T-cell (primary cell): Measurements from ENCODE around the gene SMIM23. TPM values are rescaled to one million over a fixed set of nuclear protein-coding genes. Genes with fewer than 3 reads are reported as not detected.

Source experiments
- ATAC-seq, 4 experiments: fragments of 200-7000 bp in 3 of 4; fragments of 150-1000 bp in 1 of 4; cut with Tn5 transposase; replicated peaks in 1 of 4; 1 replicate in 3 of 4; 2 replicates in 1 of 4; pipeline ENCODE4 v1.10.0; 2021; ENCODE audit warnings: moderate library complexity in 3 of 4, mild to moderate bottlenecking in 2 of 4, moderate number of reproducible peaks in 1 of 4
- CTCF ChIA-PET, 2 donors: fragments of 300-600 bp; sonication (Branson Sonifier 250); formaldehyde crosslinking; loops; one replicate each; lab custom pipeline; 2022; ENCODE audit warnings: antibody characterized with exemption in 2 of 2; lab: Charles Lee
- POLR2A ChIA-PET, 2 donors: fragments of 300-600 bp; sonication (Branson Sonifier 250); formaldehyde crosslinking; loops; one replicate each; lab custom pipeline; 2022; ENCODE audit warnings: antibody characterized with exemption in 2 of 2; lab: Charles Lee
- DNase-seq, 35 experiments: peaks; one replicate each; pipeline versions ENCODE4 v3.0.0 to v3.0.0-alpha.2; 2013 to 2023
- H3K27ac ChIP-seq: one replicate; pipeline ENCODE4 v1.5.1; 2013; ENCODE audit warnings: low read length
- H3K27me3 ChIP-seq, 2 experiments: replicated peaks in 1 of 2; 1 replicate in 1 of 2; 2 replicates in 1 of 2; pipeline versions ENCODE4 v1.6.1 to v1.7.0; 2013; ENCODE audit warnings: low read length in 1 of 2, mixed read lengths in 1 of 2; ENCODE audit not compliant: control insufficient read depth in 2 of 2, insufficient read depth in 2 of 2; ENCODE audit errors: extremely low read depth in 1 of 2
- H3K36me3 ChIP-seq, 2 donors: 1 replicate in 1 of 2; 2 replicates in 1 of 2; pipeline versions ENCODE4 v1.6.1 to v1.7.0; 2013; ENCODE audit warnings: low read length in 1 of 2; ENCODE audit not compliant: control insufficient read depth in 2 of 2, insufficient read depth in 1 of 2; ENCODE audit errors: extremely low read depth in 1 of 2
- H3K4me1 ChIP-seq, 2 experiments: 1 replicate in 1 of 2; 2 replicates in 1 of 2; pipeline versions ENCODE4 v1.6.1 to v1.7.0; 2013; ENCODE audit warnings: low read length in 2 of 2, mixed read lengths in 1 of 2; ENCODE audit not compliant: insufficient read depth in 2 of 2, control insufficient read depth in 1 of 2; ENCODE audit errors: extremely low read depth in 1 of 2
- H3K4me3 ChIP-seq, 2 donors: 1 replicate in 1 of 2; 2 replicates in 1 of 2; pipeline versions ENCODE4 v1.5.1 to v1.7.0; 2013; ENCODE audit warnings: mild to moderate bottlenecking in 2 of 2, low read length in 1 of 2, moderate library complexity in 1 of 2; ENCODE audit not compliant: control insufficient read depth in 1 of 2; ENCODE audit errors: extremely low read depth in 1 of 2
- H3K9me3 ChIP-seq: 2 replicates; pipeline ENCODE4 v1.7.0; 2013
- H3K27ac Mint-ChIP-seq, 2 donors: one replicate each; pipeline ENCODE4 v1.8.0; 2020 to 2021; ENCODE audit warnings: mild to moderate bottlenecking in 2 of 2, mixed read lengths in 2 of 2
- H3K27me3 Mint-ChIP-seq, 2 donors: one replicate each; pipeline ENCODE4 v1.8.0; 2021 to 2022; ENCODE audit warnings: mixed read lengths in 2 of 2
- H3K36me3 Mint-ChIP-seq: one replicate; pipeline ENCODE4 v1.8.0; 2021; ENCODE audit warnings: mixed read lengths
- H3K4me1 Mint-ChIP-seq, 3 donors: one replicate each; pipeline ENCODE4 v1.8.0; 2020 to 2022; ENCODE audit warnings: mixed read lengths in 3 of 3, mild to moderate bottlenecking in 1 of 3
- H3K4me3 Mint-ChIP-seq, 3 donors: one replicate each; pipeline ENCODE4 v1.8.0; 2020 to 2022; ENCODE audit warnings: mild to moderate bottlenecking in 3 of 3, mixed read lengths in 3 of 3, moderate library complexity in 3 of 3
- H3K9me3 Mint-ChIP-seq, 3 donors: one replicate each; pipeline ENCODE4 v1.8.0; 2020 to 2022; ENCODE audit warnings: mixed read lengths in 3 of 3
- WGBS: methylation state at CpG from one replicate; pipeline ENCODE4 v1.1.5; 2013; ENCODE audit warnings: missing lambda C conversion rate; ENCODE audit not compliant: insufficient coverage; 5-methylcytosine and 5-hydroxymethylcytosine counted together
- total RNA-seq, 35 experiments: library from RNA in 6 of 35; stranded (reverse) in 6 of 35; fragments of 120-200 nt in 1 of 35; gene quantifications; one replicate each; pipeline versions ENCODE4 v1.2.1 to v1.2.4 and lab custom pipeline; 2013 to 2026

SMIM23 gene
- total RNA-seq, 5 donors from 2014 or later (not counting 1 experiment from before 2014, with no cell fraction given), result not detected

- Histone ChIP-seq H3K4me3 (no peak overlapping the region), H3K27ac (no peak overlapping the region), H3K9me3 (no peaks in the 10 kb centered on the region), H3K36me3 (no peaks in the 10 kb centered on the region), H3K27me3 (peaks cover 0 to 25% of the 10 kb centered on the region in 2 experiments), H3K4me1 (no peaks in the 10 kb centered on the region)
- no peak overlapping the region for H3K4me3 Mint-ChIP-seq
- H3K4me1 Mint-ChIP-seq, result peaks cover 1 to 7% (median 5%) of the 10 kb centered on the region in 3 donors
- ATAC-seq (no peak), DNase-seq (no peak)
- WGBS, result no CpG with 5 or more reads among the region's 4 CpGs
- ChIA-PET POLR2A (no interaction called here), CTCF (no interaction called here)
- no peak overlapping the region for H3K27ac Mint-ChIP-seq
- peaks cover 5 to 10% (median 6%) of the 10 kb centered on the region in 3 donors for H3K9me3 Mint-ChIP-seq
- H3K27me3 Mint-ChIP-seq, result peaks cover 38 to 48% of the 10 kb centered on the region in 2 donors
- H3K36me3 Mint-ChIP-seq, result no peaks in the 10 kb centered on the region
Observed at GRCh38 chr5:171805746-171806145, 20.1 kb downstream of the SMIM23 start.

GRCh38 chr5:171806976-171807747, 21.5 kb downstream of the SMIM23 start:
- no peak for ATAC-seq
- no peak overlapping the region for H3K27ac ChIP-seq
- H3K27me3 Mint-ChIP-seq, result peaks cover 40 to 43% of the 10 kb centered on the region in 2 donors
- peaks cover 0 to 28% of the 10 kb centered on the region in 2 experiments for H3K27me3 ChIP-seq
- peak overlapping the region in 1 of 3 donors; percentile 22 for H3K4me3 Mint-ChIP-seq
- DNase-seq, result no peak
- peaks cover 1 to 7% (median 5%) of the 10 kb centered on the region in 3 donors for H3K4me1 Mint-ChIP-seq
- 12% methylated on average over 11 of the region's 22 CpGs for WGBS
- H3K4me3 ChIP-seq, result no peak overlapping the region
- ChIA-PET POLR2A (no interaction called here), CTCF (interaction anchor here in 1 of 2 donors (0.6 to 0.8 kb wide), 2 partner anchors 34 to 283 kb away, joined by 3 to 10 read pairs; no protein-coding TSS in a partner anchor)
- no peaks in the 10 kb centered on the region for H3K4me1 ChIP-seq
- H3K9me3 ChIP-seq, result no peaks in the 10 kb centered on the region
- no peaks in the 10 kb centered on the region for H3K36me3 Mint-ChIP-seq
- no peaks in the 10 kb centered on the region for H3K36me3 ChIP-seq
- H3K9me3 Mint-ChIP-seq, result peaks cover 9 to 12% (median 10%) of the 10 kb centered on the region in 3 donors
- H3K27ac Mint-ChIP-seq, result no peak overlapping the region

GRCh38 chr5:171808453-171808852, 22.8 kb downstream of the SMIM23 start:
- no peaks in the 10 kb centered on the region for H3K4me1 ChIP-seq
- ChIA-PET POLR2A (no interaction called here), CTCF (no interaction called here)
- no peak overlapping the region for H3K27ac ChIP-seq
- Mint-ChIP-seq H3K9me3 (peaks cover 9 to 12% (median 10%) of the 10 kb centered on the region in 3 donors), H3K4me3 (no peak overlapping the region), H3K27me3 (peaks cover 43% of the 10 kb centered on the region in 2 donors), H3K36me3 (no peaks in the 10 kb centered on the region), H3K27ac (no peak overlapping the region), H3K4me1 (peaks cover 1 to 7% (median 5%) of the 10 kb centered on the region in 3 donors)
- DNase-seq, result no peak
- WGBS, result no CpG with 5 or more reads among the region's 4 CpGs
- H3K36me3 ChIP-seq, result no peaks in the 10 kb centered on the region
- H3K9me3 ChIP-seq, result no peaks in the 10 kb centered on the region
- no peak for ATAC-seq
- H3K4me3 ChIP-seq, result no peak overlapping the region
- H3K27me3 ChIP-seq, result peaks cover 0 to 30% of the 10 kb centered on the region in 2 experiments

- peaks cover 9 to 12% (median 10%) of the 10 kb centered on the region in 3 donors for H3K9me3 Mint-ChIP-seq
- Histone ChIP-seq H3K4me3 (no peak overlapping the region), H3K9me3 (no peaks in the 10 kb centered on the region), H3K4me1 (no peaks in the 10 kb centered on the region), H3K36me3 (no peaks in the 10 kb centered on the region), H3K27ac (no peak overlapping the region), H3K27me3 (peaks cover 0 to 30% of the 10 kb centered on the region in 2 experiments)
- H3K4me3 Mint-ChIP-seq, result no peak overlapping the region
- no peaks in the 10 kb centered on the region for H3K36me3 Mint-ChIP-seq
- ATAC-seq (no peak), DNase-seq (no peak)
- H3K4me1 Mint-ChIP-seq, result peaks cover 1 to 7% (median 5%) of the 10 kb centered on the region in 3 donors
- CTCF ChIA-PET, result no interaction called here
- no peak overlapping the region for H3K27ac Mint-ChIP-seq
- peaks cover 40 to 43% of the 10 kb centered on the region in 2 donors for H3K27me3 Mint-ChIP-seq
- POLR2A ChIA-PET, result interaction anchor here in 1 of 2 donors (0.7 kb wide), 1 partner anchor 1166 kb away, joined by 3 read pairs; no protein-coding TSS in a partner anchor
Observed at GRCh38 chr5:171808951-171809350, 23.3 kb downstream of the SMIM23 start.

- Mint-ChIP-seq H3K27me3 (peaks cover 31 to 32% of the 10 kb centered on the region in 2 donors), H3K27ac (no peak overlapping the region), H3K36me3 (no peaks in the 10 kb centered on the region), H3K4me1 (peaks cover 1 to 7% (median 5%) of the 10 kb centered on the region in 3 donors), H3K4me3 (no peak overlapping the region), H3K9me3 (peaks cover 9 to 12% (median 10%) of the 10 kb centered on the region in 3 donors)
- ATAC-seq (no peak), DNase-seq (no peak)
- H3K27ac ChIP-seq, result no peak overlapping the region
- ChIA-PET POLR2A (no interaction called here), CTCF (interaction anchor here in 1 of 2 donors (1.0 kb wide), 1 partner anchor 77 kb away, joined by 3 read pairs; no protein-coding TSS in a partner anchor)
- no peaks in the 10 kb centered on the region for H3K36me3 ChIP-seq
- H3K27me3 ChIP-seq, result peaks cover 0 to 28% of the 10 kb centered on the region in 2 experiments
- H3K4me3 ChIP-seq, result no peak overlapping the region
- WGBS, result 95% methylated on average over 4 of the region's 11 CpGs
- H3K4me1 ChIP-seq, result no peaks in the 10 kb centered on the region
- no peaks in the 10 kb centered on the region for H3K9me3 ChIP-seq
Observed at GRCh38 chr5:171810227-171810626, 24.6 kb downstream of the SMIM23 start.

- Histone ChIP-seq H3K4me3 (no peak overlapping the region), H3K27me3 (peaks cover 0 to 10% of the 10 kb centered on the region in 2 experiments), H3K27ac (no peak overlapping the region), H3K4me1 (no peaks in the 10 kb centered on the region), H3K9me3 (no peaks in the 10 kb centered on the region), H3K36me3 (no peaks in the 10 kb centered on the region)
- ChIA-PET CTCF (no interaction called here), POLR2A (no interaction called here)
- WGBS, result 100% methylated on average over 1 of the region's 4 CpGs
- H3K9me3 Mint-ChIP-seq, result peaks cover 5 to 8% (median 7%) of the 10 kb centered on the region in 3 donors
- no peaks in the 10 kb centered on the region for H3K36me3 Mint-ChIP-seq
- no peak for ATAC-seq
- H3K27me3 Mint-ChIP-seq, result peaks cover 5 to 7% of the 10 kb centered on the region in 2 donors
- DNase-seq, result no peak
- no peak overlapping the region for H3K4me3 Mint-ChIP-seq
- H3K4me1 Mint-ChIP-seq, result no peaks in the 10 kb centered on the region
- no peak overlapping the region for H3K27ac Mint-ChIP-seq
Observed at GRCh38 chr5:171813270-171813669, 27.7 kb downstream of the SMIM23 start.
